ENCODE data around the gene DIAPH1. TPM values are rescaled to one million over a fixed set of nuclear protein-coding genes. Genes with fewer than 3 reads are reported as not detected.

DIAPH1 gene
- total RNA-seq, 1 donor from 2014 or later = 16.7 TPM

DNA sequence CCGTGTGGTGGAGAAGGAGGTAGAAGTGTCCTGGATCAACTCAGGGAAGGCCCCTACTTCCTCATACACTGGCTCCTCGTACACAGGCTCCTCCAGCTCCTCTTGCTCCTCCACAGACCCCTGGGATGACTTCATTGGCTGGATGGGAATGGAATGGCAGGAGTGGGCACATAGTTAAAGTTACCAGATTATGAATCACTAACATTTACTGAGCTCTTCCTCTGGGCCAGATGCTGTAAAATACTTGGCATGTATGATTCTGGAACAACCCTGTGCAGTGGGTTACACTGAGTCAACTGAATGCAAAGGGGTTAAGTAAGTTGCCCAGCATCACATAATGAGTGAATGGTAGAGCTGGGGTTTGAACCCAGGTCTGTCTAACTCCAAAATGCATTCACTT lies 35.5 kb upstream of the DIAPH1 start:
- Histone ChIP-seq H3K36me3 (ENCODE audit: control insufficient read depth in 3 of 3, insufficient read depth in 3 of 3, low read length in 3 of 3) (peaks cover 0 to 10% (median 3%) of the 10 kb centered on the region in 3 donors), H3K9ac (ENCODE audit: low read depth in 1 of 3, low read length in 3 of 3) (no peak overlapping the region), H3K4me1 (ENCODE audit: control insufficient read depth in 3 of 3, insufficient read depth in 3 of 3, low read length in 3 of 3) (peaks cover 0 to 11% (median 6%) of the 10 kb centered on the region in 3 donors), H3K27me3 (ENCODE audit: control insufficient read depth in 3 of 3, insufficient read depth in 3 of 3, low read length in 3 of 3) (peaks cover 0 to 6% (median 4%) of the 10 kb centered on the region in 3 donors), H3K4me3 (ENCODE audit: low read length in 3 of 3) (no peak overlapping the region), H3K9me3 (ENCODE audit: control insufficient read depth in 3 of 3, low read length in 3 of 3) (no peaks in the 10 kb centered on the region), H3K27ac (ENCODE audit: low read depth, low read length) (no peak overlapping the region)

DNA sequence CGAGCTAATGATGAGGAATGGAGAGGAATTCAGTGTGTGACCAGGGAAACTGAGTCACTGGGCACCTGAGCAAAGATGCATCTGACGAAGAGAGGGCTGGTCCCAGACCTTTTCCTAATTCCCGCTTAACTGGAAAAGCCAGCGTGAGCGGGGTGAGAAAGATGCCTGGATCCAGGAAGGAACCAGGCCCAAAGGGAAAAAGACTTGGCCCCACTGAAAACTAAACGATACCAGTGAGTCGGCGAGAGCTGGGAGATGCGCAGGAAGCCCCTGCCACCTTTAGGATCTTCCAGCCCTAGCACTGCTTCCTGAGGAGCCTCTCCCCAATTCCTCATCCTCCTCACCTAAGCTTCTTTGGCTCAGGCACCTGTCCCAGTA lies 32.9 kb upstream of the DIAPH1 start:
- H3K9ac ChIP-seq (ENCODE audit: low read depth in 1 of 3, low read length in 3 of 3) = peak overlapping the region in 2 of 3 donors; percentile 15 to 16
- H3K4me3 ChIP-seq (ENCODE audit: low read length in 3 of 3) = peak overlapping the region; percentile 56 to 67 (median 60)
- H3K9me3 ChIP-seq (ENCODE audit: control insufficient read depth in 3 of 3, low read length in 3 of 3) = no peaks in the 10 kb centered on the region
- peaks cover 0 to 8% (median 3%) of the 10 kb centered on the region in 3 donors for H3K36me3 ChIP-seq (ENCODE audit: control insufficient read depth in 3 of 3, insufficient read depth in 3 of 3, low read length in 3 of 3)
- peaks cover 0 to 11% (median 6%) of the 10 kb centered on the region in 3 donors for H3K4me1 ChIP-seq (ENCODE audit: control insufficient read depth in 3 of 3, insufficient read depth in 3 of 3, low read length in 3 of 3)
- H3K27me3 ChIP-seq (ENCODE audit: control insufficient read depth in 3 of 3, insufficient read depth in 3 of 3, low read length in 3 of 3) = peaks cover 0 to 6% (median 4%) of the 10 kb centered on the region in 3 donors
- H3K27ac ChIP-seq (ENCODE audit: low read depth, low read length) = no peak overlapping the region

DNA sequence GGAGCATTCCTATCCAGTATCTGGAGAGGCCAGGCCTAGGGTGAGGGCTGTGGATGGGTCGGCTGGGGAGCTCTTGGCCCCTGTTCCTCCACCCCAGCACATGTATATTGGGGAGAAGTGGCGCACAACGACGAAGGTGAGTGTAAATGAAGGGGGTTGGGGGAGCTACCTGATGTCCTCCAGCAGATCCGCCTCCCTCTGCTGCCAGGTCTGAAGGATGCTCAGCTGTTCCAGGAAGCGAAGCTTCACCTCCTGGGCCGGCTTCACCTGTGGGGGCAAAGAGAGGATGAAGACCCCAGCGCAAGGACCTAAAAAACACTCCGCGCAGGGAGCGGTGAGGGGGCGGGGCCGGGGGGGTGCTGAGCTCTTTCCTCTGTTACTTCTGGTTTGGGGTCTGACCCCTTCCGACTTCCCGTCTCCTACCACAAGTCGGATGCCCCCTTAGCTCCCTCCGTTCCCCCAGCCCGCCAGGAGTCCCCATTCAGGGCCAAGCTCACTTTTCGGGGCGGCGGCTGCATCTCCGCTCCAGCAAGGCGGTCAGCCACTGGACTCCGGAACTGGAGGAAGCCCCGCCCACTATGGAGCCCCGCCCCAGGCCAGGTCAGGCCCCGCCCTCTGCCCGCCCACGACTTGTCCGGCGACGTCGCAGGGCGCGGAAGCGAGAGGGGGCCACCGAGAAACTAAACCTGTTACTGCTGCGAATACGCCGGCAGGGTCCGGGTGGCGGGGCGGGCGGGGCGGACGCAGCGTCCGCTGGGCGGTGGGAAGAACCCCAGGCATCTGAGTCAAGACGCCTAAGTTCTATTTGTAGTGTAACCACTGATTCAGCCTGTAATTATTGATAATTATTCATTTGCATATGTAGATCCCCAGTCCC lies 32.3 kb upstream of the DIAPH1 start, which contains the start of gene FCHSD1:
TSS of gene FCHSD1 (minus strand) at position 568 of the 877 bp plus-strand sequence. CDS start at position 518, 50 bp downstream.
- Histone ChIP-seq H3K4me1 (ENCODE audit: control insufficient read depth in 3 of 3, insufficient read depth in 3 of 3, low read length in 3 of 3) (peaks cover 0 to 11% (median 6%) of the 10 kb centered on the region in 3 donors), H3K9me3 (ENCODE audit: control insufficient read depth in 3 of 3, low read length in 3 of 3) (no peaks in the 10 kb centered on the region), H3K9ac (ENCODE audit: low read depth in 1 of 3, low read length in 3 of 3) (peak within 1 kb of the TSS; percentile 15 to 45 (median 32)), H3K36me3 (ENCODE audit: control insufficient read depth in 3 of 3, insufficient read depth in 3 of 3, low read length in 3 of 3) (peaks cover 0 to 14% (median 3%) of the 10 kb centered on the region in 3 donors), H3K4me3 (ENCODE audit: low read length in 3 of 3) (peak within 1 kb of the TSS; percentile 67 to 68 (median 67)), H3K27me3 (ENCODE audit: control insufficient read depth in 3 of 3, insufficient read depth in 3 of 3, low read length in 3 of 3) (peaks cover 0 to 6% (median 4%) of the 10 kb centered on the region in 3 donors), H3K27ac (ENCODE audit: low read depth, low read length) (no peak within 1 kb of the TSS)

DNA sequence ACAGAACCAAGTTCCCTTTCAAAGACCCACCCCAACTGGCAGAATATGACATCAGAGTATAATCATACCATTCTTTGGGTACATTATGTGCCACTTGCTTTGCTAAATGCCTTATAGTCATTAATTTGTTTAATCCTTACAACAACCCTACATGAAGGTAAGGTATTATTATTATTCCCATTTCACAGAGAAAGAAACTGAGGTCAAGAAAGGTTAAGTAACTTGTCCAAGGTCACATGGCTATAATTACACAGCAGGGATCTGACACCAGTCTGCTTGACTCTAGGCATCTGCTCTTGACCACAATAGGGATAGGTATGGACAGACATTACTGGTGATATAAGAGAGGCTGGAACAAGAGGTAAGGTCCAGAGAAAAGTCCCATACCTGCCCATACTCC lies 31.2 kb upstream of the DIAPH1 start:
- H3K9ac ChIP-seq (ENCODE audit: low read depth in 1 of 3, low read length in 3 of 3) = no peak overlapping the region

DNA sequence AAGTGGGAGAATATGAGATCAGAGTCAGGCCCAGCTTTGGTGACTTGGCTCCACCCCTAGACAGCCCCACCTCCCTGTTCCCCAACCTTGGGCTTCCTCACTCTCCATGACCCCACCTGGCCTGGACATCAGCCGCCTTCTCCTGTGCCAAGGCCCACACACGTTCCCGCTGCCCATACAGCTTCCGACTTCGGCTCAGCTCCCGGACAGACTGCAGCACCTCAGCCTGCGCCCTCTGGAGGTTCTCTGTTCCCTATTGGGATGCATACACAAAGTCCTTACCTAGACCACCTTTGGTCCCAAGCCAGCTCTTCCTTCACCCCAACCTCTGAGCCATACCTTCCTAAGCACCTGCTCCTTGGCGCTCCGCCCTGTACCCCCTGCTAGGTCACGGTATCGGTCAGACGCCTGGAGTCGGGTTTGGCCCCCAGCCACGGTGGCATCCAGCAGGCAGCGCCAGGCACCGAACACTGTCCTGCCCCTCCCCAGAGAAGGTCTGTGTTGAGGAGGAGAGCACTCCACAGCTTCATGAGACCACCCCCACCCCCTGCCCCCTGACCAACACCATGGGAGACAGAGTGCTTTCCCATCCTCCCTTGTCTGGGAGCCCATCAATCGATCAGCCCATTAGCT lies 30.4 kb upstream of the DIAPH1 start:
- H3K27me3 ChIP-seq (ENCODE audit: control insufficient read depth in 3 of 3, insufficient read depth in 3 of 3, low read length in 3 of 3) = peaks cover 0 to 6% (median 4%) of the 10 kb centered on the region in 3 donors
- peaks cover 0 to 11% (median 6%) of the 10 kb centered on the region in 3 donors for H3K4me1 ChIP-seq (ENCODE audit: control insufficient read depth in 3 of 3, insufficient read depth in 3 of 3, low read length in 3 of 3)
- peaks cover 0 to 16% (median 0%) of the 10 kb centered on the region in 3 donors for H3K36me3 ChIP-seq (ENCODE audit: control insufficient read depth in 3 of 3, insufficient read depth in 3 of 3, low read length in 3 of 3)
- no peak overlapping the region for H3K27ac ChIP-seq (ENCODE audit: low read depth, low read length)
- H3K9ac ChIP-seq (ENCODE audit: low read depth in 1 of 3, low read length in 3 of 3) = no peak overlapping the region
- no peaks in the 10 kb centered on the region for H3K9me3 ChIP-seq (ENCODE audit: control insufficient read depth in 3 of 3, low read length in 3 of 3)
- no peak overlapping the region for H3K4me3 ChIP-seq (ENCODE audit: low read length in 3 of 3)

More for the DNA sequence above, 31.2 kb upstream of the DIAPH1 start:
- Histone ChIP-seq H3K4me3 (ENCODE audit: low read length in 3 of 3) (no peak overlapping the region), H3K9me3 (ENCODE audit: control insufficient read depth in 3 of 3, low read length in 3 of 3) (no peaks in the 10 kb centered on the region), H3K27me3 (ENCODE audit: control insufficient read depth in 3 of 3, insufficient read depth in 3 of 3, low read length in 3 of 3) (peaks cover 0 to 6% (median 4%) of the 10 kb centered on the region in 3 donors), H3K36me3 (ENCODE audit: control insufficient read depth in 3 of 3, insufficient read depth in 3 of 3, low read length in 3 of 3) (peaks cover 0 to 9% (median 0%) of the 10 kb centered on the region in 3 donors), H3K4me1 (ENCODE audit: control insufficient read depth in 3 of 3, insufficient read depth in 3 of 3, low read length in 3 of 3) (peaks cover 0 to 11% (median 6%) of the 10 kb centered on the region in 3 donors), H3K27ac (ENCODE audit: low read depth, low read length) (no peak overlapping the region)

DNA sequence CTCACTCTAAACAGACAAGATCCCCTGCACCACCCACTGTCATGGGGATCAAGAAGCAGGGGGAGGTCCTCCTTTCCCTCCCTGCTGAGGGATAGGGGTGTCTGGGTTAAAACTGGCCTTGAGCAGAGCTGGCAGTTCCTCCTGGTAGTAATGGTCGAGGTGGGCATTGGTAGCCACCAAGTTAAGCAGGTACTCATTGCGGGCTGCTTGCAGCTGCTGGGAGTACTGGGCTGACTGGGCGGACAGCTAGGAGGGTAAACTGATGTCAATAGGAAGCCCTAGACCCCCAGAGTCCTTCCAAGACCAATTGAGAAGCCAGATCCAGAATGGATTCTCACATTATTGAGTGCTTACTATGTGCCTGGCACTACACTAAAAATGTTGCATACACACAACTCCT lies 29.1 kb upstream of the DIAPH1 start:
- no peak overlapping the region for H3K27ac ChIP-seq (ENCODE audit: low read depth, low read length)
- no peak overlapping the region for H3K9ac ChIP-seq (ENCODE audit: low read depth in 1 of 3, low read length in 3 of 3)
- H3K9me3 ChIP-seq (ENCODE audit: control insufficient read depth in 3 of 3, low read length in 3 of 3) = no peaks in the 10 kb centered on the region
- peaks cover 0 to 16% (median 0%) of the 10 kb centered on the region in 3 donors for H3K36me3 ChIP-seq (ENCODE audit: control insufficient read depth in 3 of 3, insufficient read depth in 3 of 3, low read length in 3 of 3)
- H3K4me1 ChIP-seq (ENCODE audit: control insufficient read depth in 3 of 3, insufficient read depth in 3 of 3, low read length in 3 of 3) = peaks cover 0 to 11% (median 6%) of the 10 kb centered on the region in 3 donors
- peaks cover 0 to 6% (median 4%) of the 10 kb centered on the region in 3 donors for H3K27me3 ChIP-seq (ENCODE audit: control insufficient read depth in 3 of 3, insufficient read depth in 3 of 3, low read length in 3 of 3)
- H3K4me3 ChIP-seq (ENCODE audit: low read length in 3 of 3) = no peak overlapping the region

DNA sequence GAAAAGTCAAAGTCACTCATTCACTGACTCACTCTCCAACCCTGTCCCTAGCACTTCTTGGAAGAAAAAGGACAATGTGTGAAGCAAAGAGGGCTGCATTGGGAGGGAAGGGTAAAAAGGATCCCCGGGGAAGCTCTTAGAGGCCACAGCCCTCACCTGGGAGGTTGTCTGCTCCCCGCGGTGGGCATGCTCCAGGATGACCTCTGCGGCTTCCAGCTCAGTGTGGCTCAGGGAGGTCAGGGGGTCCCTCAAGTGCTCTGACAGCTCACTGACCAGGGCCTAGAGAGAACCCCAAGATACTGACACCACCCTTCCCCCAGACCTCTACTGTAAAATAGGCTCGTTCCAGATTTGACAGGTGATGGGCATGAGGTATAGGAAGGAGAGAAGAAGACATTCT lies 28.4 kb upstream of the DIAPH1 start:
- peaks cover 0 to 16% (median 0%) of the 10 kb centered on the region in 3 donors for H3K36me3 ChIP-seq (ENCODE audit: control insufficient read depth in 3 of 3, insufficient read depth in 3 of 3, low read length in 3 of 3)
- H3K4me3 ChIP-seq (ENCODE audit: low read length in 3 of 3) = no peak overlapping the region
- no peak overlapping the region for H3K27ac ChIP-seq (ENCODE audit: low read depth, low read length)
- H3K27me3 ChIP-seq (ENCODE audit: control insufficient read depth in 3 of 3, insufficient read depth in 3 of 3, low read length in 3 of 3) = peaks cover 0 to 6% (median 4%) of the 10 kb centered on the region in 3 donors
- H3K9ac ChIP-seq (ENCODE audit: low read depth in 1 of 3, low read length in 3 of 3) = no peak overlapping the region
- H3K9me3 ChIP-seq (ENCODE audit: control insufficient read depth in 3 of 3, low read length in 3 of 3) = no peaks in the 10 kb centered on the region
- H3K4me1 ChIP-seq (ENCODE audit: control insufficient read depth in 3 of 3, insufficient read depth in 3 of 3, low read length in 3 of 3) = peaks cover 0 to 11% (median 6%) of the 10 kb centered on the region in 3 donors

DNA sequence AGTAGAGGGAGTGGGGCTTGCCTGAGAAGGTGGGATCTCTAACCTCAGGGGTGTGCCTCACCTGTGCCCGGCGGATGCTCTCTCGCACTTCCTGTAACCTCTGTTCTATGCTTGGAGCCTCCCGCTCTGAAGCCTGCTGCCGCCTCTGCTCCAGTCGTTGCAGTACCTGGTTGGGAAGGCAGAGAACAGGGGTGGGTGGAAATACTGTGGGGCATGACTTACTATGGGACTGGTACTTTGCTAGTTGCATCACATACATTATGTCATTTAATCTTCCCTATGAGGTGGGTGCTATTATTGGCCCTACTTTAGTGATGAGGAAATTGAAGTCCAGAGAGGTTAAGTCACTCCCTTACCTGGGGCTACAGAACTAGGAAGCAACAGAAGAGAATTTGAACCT lies 27.2 kb upstream of the DIAPH1 start:
- H3K36me3 ChIP-seq (ENCODE audit: control insufficient read depth in 3 of 3, insufficient read depth in 3 of 3, low read length in 3 of 3) = peaks cover 0 to 16% (median 0%) of the 10 kb centered on the region in 3 donors
- no peak overlapping the region for H3K4me3 ChIP-seq (ENCODE audit: low read length in 3 of 3)

DNA sequence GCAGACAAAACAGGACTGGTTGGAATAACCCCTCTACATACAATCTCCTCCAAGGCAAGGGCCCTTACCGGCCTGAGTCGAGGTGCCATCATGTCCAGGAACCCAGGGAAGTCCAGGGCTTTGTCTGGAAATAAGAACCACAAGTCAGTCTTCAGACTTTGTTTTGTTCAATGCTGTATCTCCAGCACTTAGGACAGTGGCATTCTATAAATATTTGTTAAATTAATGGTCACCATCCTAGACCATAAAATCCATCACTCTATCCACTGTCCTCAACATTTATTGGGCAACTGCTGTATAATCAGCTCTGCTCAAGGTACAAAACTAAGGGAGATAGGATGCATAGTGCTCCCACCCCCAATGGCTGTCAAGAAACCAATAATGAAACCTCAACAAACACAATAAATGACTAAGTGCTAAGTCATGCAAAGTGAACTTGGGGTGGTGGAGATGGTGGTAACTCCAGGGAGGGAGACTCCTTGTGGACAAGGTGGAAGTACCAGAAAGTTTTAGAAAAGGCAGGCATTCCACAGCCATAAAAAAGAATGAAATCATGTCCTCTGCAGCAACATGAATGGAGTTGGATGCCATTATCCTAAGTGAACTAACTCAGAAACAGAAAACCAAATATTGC lies 23.0 kb upstream of the DIAPH1 start:
- Histone ChIP-seq H3K27ac (ENCODE audit: low read depth, low read length) (no peak overlapping the region), H3K27me3 (ENCODE audit: control insufficient read depth in 3 of 3, insufficient read depth in 3 of 3, low read length in 3 of 3) (peaks cover 0 to 16% (median 12%) of the 10 kb centered on the region in 3 donors), H3K9me3 (ENCODE audit: control insufficient read depth in 3 of 3, low read length in 3 of 3) (no peaks in the 10 kb centered on the region), H3K9ac (ENCODE audit: low read depth in 1 of 3, low read length in 3 of 3) (no peak overlapping the region), H3K36me3 (ENCODE audit: control insufficient read depth in 3 of 3, insufficient read depth in 3 of 3, low read length in 3 of 3) (peaks cover 0 to 14% (median 0%) of the 10 kb centered on the region in 3 donors), H3K4me3 (ENCODE audit: low read length in 3 of 3) (no peak overlapping the region), H3K4me1 (ENCODE audit: control insufficient read depth in 3 of 3, insufficient read depth in 3 of 3, low read length in 3 of 3) (peaks cover 8 to 17% (median 13%) of the 10 kb centered on the region in 3 donors)

More for the DNA sequence above, 27.2 kb upstream of the DIAPH1 start:
- Histone ChIP-seq H3K27me3 (ENCODE audit: control insufficient read depth in 3 of 3, insufficient read depth in 3 of 3, low read length in 3 of 3) (peaks cover 0 to 6% (median 4%) of the 10 kb centered on the region in 3 donors), H3K9me3 (ENCODE audit: control insufficient read depth in 3 of 3, low read length in 3 of 3) (no peaks in the 10 kb centered on the region), H3K4me1 (ENCODE audit: control insufficient read depth in 3 of 3, insufficient read depth in 3 of 3, low read length in 3 of 3) (peaks cover 0 to 6% (median 3%) of the 10 kb centered on the region in 3 donors), H3K9ac (ENCODE audit: low read depth in 1 of 3, low read length in 3 of 3) (no peak overlapping the region), H3K27ac (ENCODE audit: low read depth, low read length) (no peak overlapping the region)
